Mesothelial cell of epicardium (in vitro differentiated cells): Measurements from ENCODE around the gene MLLT3. TPM values are rescaled to one million over a fixed set of nuclear protein-coding genes. Genes with fewer than 3 reads are reported as not detected.

Experiments
- DNase-seq, 2 experiments: peaks; one replicate each; pipeline ENCODE4 v3.0.0; 2021; ENCODE audit warnings: low spot score in 2 of 2; ENCODE audit not compliant: unreplicated experiment in 2 of 2
- H3K27ac Mint-ChIP-seq: 2 replicates; pipeline ENCODE4 v1.8.0; 2021; ENCODE audit warnings: mixed read lengths
- H3K27me3 Mint-ChIP-seq: 2 replicates; pipeline ENCODE4 v1.8.0; 2021; ENCODE audit warnings: low read depth, mixed read lengths
- H3K36me3 Mint-ChIP-seq: 2 replicates; pipeline ENCODE4 v1.8.0; 2021; ENCODE audit warnings: mixed read lengths
- H3K4me1 Mint-ChIP-seq: 2 replicates; pipeline ENCODE4 v1.8.0; 2021; ENCODE audit warnings: mixed read lengths
- H3K4me3 Mint-ChIP-seq: 2 replicates; pipeline ENCODE4 v1.8.0; 2021; ENCODE audit warnings: mild to moderate bottlenecking, moderate library complexity, mixed read lengths
- H3K9me3 Mint-ChIP-seq: 2 replicates; pipeline ENCODE4 v1.8.0; 2021; ENCODE audit warnings: mixed read lengths
- microRNA-seq: library from miRNA; unstranded; fragments of <30 nt; microRNA quantifications from one replicate; pipeline ENCODE4 v1.2.0, GENCODE V29; 2021; ENCODE audit warnings: inconsistent platforms, mixed read lengths
- total RNA-seq: library from RNA; stranded (reverse); gene quantifications from 3 replicates; pipeline ENCODE4 v1.2.1, GENCODE V29; 2021
- TF ChIP-seq, protein P1 (sequence below): fragments of 200-600 bp; sonication (generic); IDR thresholded peaks from one replicate; pipeline ENCODE4 v1.5.0; 2021; ENCODE audit warnings: antibody characterized with exemption; ENCODE audit not compliant: unreplicated experiment

Gene MLLT3
- total RNA-seq, 1 donor from 2014 or later = 45.8 TPM

GRCh38 chr9:20300430-20301115 lies 321.7 kb downstream of the MLLT3 start:
- DNase-seq = no peak
- TF ChIP-seq, protein P1, sequence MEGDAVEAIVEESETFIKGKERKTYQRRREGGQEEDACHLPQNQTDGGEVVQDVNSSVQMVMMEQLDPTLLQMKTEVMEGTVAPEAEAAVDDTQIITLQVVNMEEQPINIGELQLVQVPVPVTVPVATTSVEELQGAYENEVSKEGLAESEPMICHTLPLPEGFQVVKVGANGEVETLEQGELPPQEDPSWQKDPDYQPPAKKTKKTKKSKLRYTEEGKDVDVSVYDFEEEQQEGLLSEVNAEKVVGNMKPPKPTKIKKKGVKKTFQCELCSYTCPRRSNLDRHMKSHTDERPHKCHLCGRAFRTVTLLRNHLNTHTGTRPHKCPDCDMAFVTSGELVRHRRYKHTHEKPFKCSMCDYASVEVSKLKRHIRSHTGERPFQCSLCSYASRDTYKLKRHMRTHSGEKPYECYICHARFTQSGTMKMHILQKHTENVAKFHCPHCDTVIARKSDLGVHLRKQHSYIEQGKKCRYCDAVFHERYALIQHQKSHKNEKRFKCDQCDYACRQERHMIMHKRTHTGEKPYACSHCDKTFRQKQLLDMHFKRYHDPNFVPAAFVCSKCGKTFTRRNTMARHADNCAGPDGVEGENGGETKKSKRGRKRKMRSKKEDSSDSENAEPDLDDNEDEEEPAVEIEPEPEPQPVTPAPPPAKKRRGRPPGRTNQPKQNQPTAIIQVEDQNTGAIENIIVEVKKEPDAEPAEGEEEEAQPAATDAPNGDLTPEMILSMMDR = no peak
- Mint-ChIP-seq H3K27me3 (peaks cover 4% of the 10 kb centered on the region), H3K36me3 (no peaks in the 10 kb centered on the region), H3K4me1 (peaks cover 15% of the 10 kb centered on the region), H3K9me3 (peaks cover 3% of the 10 kb centered on the region), H3K4me3 (no peak overlapping the region), H3K27ac (no peak overlapping the region)

DNA sequence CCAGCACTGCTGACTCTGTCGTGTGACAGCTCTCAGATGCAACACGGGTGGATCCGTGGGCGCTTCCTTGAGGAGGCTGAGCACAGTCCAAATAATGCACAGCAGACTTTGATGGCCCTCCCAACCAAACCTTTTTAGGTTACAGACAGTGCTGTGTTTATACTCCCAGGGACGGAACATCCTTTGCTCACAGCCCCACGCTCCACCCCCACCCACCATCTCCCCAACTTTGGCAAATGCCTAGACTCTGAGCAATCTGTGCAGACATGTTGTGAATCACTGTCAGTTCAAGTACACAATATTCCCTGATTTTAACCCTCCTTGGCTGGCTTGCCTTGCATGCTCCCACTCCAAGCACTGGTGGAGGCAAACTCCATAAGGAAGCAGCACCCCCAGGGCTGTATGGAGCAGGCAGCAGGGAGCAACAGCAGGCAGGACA lies 324.6 kb downstream of the MLLT3 start:
- TF ChIP-seq, protein P1 = no peak
- Mint-ChIP-seq H3K9me3 (peaks cover 7% of the 10 kb centered on the region), H3K27ac (no peak overlapping the region), H3K36me3 (no peaks in the 10 kb centered on the region), H3K4me1 (peaks cover 5% of the 10 kb centered on the region), H3K27me3 (peaks cover 4% of the 10 kb centered on the region), H3K4me3 (no peak overlapping the region)
- no peak for DNase-seq

DNA sequence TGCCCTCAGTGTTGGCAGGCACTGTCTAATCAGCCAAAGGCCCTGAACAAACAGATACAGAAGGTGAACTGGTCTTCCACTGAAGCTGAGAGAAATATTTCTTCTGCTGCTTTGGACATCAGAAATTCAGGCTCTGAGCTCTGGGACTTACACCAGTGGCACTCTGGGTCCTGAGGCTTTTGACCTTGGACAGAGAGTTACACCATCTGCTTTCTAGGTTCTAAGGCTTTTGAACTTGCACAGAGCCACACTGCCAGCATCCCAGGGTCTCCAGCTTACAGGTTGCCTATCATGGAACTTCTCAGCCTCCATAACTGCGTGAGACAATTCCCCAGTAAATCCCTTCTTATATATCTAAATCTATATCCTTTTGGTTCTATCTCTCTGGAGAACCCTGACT lies 326.7 kb downstream of the MLLT3 start:
- Mint-ChIP-seq H3K27me3 (peaks cover 4% of the 10 kb centered on the region), H3K4me1 (peaks cover 8% of the 10 kb centered on the region), H3K27ac (no peak overlapping the region), H3K4me3 (no peak overlapping the region), H3K36me3 (no peaks in the 10 kb centered on the region), H3K9me3 (peaks cover 7% of the 10 kb centered on the region)
- no peak for DNase-seq
- TF ChIP-seq, protein P1 = no peak

GRCh38 chr9:20294046-20294750 lies 328.1 kb downstream of the MLLT3 start:
- Mint-ChIP-seq H3K27me3 (peaks cover 4% of the 10 kb centered on the region), H3K9me3 (peaks cover 7% of the 10 kb centered on the region), H3K4me1 (peaks cover 8% of the 10 kb centered on the region), H3K4me3 (no peak overlapping the region), H3K27ac (no peak overlapping the region), H3K36me3 (no peaks in the 10 kb centered on the region)
- TF ChIP-seq, protein P1 = no peak
- no peak for DNase-seq

- H3K27me3 Mint-ChIP-seq = no peaks in the 10 kb centered on the region
- peak overlapping the region; percentile 51 for H3K27ac Mint-ChIP-seq
- DNase-seq = no peak
- H3K36me3 Mint-ChIP-seq = no peaks in the 10 kb centered on the region
- H3K4me3 Mint-ChIP-seq = no peak overlapping the region
- H3K9me3 Mint-ChIP-seq = peaks cover 14% of the 10 kb centered on the region
- peaks cover 5% of the 10 kb centered on the region for H3K4me1 Mint-ChIP-seq
- TF ChIP-seq, protein P1 = no peak
Observed at GRCh38 chr9:20292002-20292401, 330.3 kb downstream of the MLLT3 start.

Small RNA genes within 50 kb of the gene (microRNA-seq; reads per million reads assigned to microRNA genes)
- gene MIR4473 (17.9 reads per million, percentile 41 among the genes with 10 or more reads in this experiment), gene MIR4474 (2.1 reads per million)

Other genes starting within 250 kb of the MLLT3 start
- gene FOCAD, start 61.8 kb upstream of the MLLT3 start, total RNA-seq = 78.0 to 78.5 TPM (median 78.4 TPM) in 3 replicates